NCI-H187 (cell line): ENCODE results near the gene ADAM10.

Experiments used
- DNase-seq, 2 experiments: peaks; one replicate each; lab custom pipeline; 2025; lab: John Stamatoyannopoulos, UW

ADAM10 gene

GRCh38 chr15:58758141-58758540 lies 8.6 kb upstream of the ADAM10 start:
- DNase-seq, result no peak

GRCh38 chr15:58755956-58756355 lies 6.4 kb upstream of the ADAM10 start:
- DNase-seq, result no peak

- DNase-seq, result no peak
These were observed 5.8 kb upstream of the ADAM10 start for GRCh38 chr15:58755350-58755749.

DNA sequence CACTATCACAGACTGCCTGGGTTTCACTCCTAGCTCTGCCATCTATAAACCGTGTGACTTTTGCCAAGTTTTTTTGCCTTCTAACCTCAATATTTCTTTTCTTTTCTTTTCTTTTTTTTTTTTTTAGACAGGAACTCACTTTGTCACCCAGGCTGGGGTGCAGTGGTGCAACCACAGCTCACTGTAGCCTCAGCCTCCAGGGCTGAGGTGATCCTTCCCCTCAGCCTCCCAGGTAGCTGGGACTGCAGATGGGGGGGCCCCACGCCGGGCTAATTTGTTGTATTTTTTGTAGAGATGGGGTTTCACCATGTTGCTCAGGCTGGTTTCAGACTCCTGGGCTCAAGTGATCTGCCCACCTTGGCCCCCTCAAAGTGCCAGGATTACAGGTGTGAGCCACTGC lies 3.2 kb upstream of the ADAM10 start:
- DNase-seq, result no peak

- no peak for DNase-seq
These were observed 515 bp downstream of the ADAM10 start for GRCh38 chr15:58748852-58749531.

DNA sequence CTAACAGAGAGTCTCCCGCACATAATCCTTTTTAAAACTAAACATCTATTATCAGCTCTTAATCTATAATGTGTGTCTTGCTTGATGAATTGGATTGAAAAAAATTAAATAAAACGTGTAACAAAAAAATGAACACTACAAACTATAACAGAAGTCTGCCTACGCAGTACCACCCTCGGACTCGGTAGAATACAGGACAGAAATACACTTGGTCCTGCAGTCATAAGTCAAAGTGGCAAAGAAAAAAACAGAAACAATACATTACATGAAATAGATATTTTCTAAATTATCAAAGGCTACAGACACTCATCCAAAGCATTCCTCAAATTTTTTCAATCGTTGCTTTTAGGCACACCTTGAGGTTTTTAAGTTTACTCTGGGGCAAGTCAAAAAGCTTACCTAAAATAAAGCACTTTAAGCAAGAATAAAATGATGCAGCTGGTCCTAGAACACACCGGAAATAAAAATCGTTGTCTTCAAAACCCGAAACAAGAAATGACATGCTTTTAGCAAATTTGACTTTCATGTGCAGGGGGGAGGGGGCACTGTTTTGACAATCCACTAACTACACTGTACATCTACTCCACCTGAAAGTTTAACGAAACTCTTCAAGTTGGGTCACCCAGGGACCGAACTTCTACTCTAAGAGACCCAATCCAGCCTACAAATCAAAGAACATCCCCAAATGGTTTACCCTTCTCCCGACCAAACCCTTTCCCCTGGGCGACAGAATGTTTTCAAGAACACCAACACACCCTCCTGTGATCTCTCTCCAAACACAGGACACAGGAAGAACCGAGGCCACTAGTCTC lies 1.3 kb downstream of the ADAM10 start:
- DNase-seq, result no peak

- no peak for DNase-seq
These were observed 3.3 kb downstream of the ADAM10 start for GRCh38 chr15:58746174-58746573.

DNA sequence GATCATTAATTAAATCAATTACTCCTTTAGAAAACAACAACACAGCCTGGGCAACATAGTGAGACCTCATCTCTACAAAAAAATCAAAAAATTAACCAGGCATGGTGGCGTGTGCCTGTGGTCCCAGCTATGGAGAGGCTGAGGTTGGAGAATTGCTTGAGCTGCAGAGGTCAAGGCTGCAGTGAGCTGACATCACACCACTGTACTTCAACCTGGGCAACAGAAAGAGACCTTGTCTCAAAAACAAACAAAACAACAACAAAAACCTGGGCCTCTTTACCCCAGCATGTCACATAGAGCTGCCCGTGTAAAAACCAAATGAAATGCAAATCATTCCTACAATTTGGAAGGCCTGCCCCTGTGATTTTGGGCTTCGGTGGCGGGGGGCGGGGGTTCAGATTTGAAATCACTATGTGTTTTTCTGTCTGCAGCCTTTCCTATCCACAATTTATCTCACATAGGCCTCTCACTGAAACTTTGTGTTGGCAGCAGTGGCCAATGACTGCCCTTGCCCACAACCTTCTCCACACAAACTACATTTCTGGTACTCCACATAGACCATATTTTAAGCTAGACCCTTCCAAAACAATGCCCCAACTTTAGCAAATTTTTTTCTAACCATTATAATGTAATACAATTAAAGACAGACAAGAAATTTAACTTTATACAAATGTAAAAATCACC lies 6.5 kb downstream of the ADAM10 start:
- no peak for DNase-seq

DNA sequence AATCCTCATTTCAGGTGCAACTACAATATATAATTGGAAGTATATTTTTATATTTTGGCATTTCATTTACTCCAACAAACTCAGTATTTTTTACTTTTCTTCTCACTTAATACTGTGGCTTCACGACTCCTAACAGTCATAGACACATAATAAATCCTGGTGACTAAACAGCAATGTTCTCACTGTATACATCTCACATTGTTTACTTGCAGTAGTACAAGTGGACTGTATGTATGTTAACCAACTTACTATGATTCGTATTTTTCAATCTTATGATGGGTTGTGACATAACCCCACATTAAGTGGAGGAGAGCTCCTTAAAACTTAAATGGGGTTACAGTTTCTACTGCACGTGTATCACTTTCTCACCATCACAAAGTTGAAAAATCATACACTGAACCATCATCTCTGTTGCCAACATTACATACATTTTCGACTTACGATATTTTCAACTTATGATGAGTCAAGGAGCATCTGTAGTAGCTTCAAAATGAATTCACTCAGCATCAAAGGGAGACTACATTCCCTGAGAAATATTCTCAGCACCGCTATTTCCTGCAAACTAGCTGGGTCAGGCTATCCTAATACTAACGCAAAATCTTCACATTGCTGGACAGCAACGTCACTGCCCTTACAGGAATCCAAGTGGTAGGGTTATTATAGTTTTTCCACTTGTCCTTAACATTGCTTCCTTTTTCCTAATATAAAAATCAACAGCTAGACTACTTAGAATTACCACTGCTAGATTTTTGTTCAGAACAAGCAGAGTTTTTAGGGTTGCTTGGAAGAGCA lies 7.3 kb downstream of the ADAM10 start:
- no peak for DNase-seq

GRCh38 chr15:58741032-58741431 lies 8.5 kb downstream of the ADAM10 start:
- DNase-seq, result no peak

DNA sequence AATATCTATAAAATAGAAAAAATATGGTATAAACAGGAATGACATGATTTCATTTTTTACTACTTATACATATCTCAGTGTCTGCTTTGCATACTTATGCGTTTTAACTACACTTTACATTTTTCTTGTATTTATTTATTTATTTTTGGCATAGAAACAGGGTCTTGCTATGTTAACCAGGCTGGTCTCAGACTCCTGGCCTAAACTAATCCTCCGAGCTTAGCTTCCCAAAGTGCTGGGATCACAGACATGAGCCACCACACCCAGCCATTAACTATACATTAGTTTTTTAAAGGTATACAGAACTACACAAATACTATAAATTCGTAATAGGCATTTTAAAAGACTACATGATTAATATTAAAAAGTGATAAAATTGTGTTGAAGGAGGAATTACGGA lies 9.1 kb downstream of the ADAM10 start:
- DNase-seq, result no peak

DNA sequence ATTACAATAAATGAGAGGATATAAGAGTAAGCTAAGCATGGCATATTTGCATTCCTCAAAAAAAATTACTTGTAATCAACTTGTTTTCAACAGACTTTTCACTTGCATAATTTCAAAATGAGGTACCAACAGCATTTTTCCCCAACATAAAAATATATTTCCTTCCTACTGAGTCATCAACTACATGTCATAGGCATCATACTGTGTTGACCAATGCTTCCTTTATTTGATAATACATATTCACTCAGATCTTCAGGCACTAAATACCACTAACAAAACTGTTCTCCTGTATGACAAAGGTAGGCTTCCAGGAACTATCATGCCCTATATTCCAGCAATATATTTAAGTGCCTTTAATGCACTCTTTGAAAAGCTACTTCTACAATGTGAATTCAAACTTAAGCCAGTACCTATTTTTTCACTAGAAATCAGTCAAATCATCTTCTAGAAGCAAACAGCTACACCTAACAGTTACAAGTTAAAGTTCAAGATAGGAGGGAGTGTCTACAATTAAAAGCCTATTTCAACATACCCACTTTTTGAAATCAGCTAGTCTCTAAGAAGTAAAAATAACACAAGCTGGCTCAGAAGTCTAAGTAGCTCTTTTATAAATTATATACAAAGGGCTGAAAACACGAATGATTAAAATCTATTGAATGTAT lies 11.3 kb downstream of the ADAM10 start:
- no peak for DNase-seq

DNA sequence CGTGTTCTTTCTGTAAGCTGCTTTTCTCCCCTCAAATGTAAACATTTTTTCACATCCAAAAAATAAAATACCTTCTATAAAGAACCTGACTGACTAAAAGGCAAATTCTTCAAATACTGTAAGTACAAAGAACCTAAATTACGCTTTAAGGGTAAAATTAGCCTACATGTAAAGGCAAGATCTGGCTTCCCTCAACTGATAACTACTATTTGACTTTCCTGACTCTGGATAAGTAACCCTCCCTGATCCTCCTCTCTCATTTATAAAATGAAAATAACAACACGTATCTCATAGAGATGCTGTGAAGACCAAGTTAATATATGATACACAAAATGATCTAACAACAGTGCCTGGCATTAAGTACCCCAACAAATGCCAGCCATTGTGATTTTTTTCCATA lies 12.2 kb downstream of the ADAM10 start:
- no peak for DNase-seq

DNA sequence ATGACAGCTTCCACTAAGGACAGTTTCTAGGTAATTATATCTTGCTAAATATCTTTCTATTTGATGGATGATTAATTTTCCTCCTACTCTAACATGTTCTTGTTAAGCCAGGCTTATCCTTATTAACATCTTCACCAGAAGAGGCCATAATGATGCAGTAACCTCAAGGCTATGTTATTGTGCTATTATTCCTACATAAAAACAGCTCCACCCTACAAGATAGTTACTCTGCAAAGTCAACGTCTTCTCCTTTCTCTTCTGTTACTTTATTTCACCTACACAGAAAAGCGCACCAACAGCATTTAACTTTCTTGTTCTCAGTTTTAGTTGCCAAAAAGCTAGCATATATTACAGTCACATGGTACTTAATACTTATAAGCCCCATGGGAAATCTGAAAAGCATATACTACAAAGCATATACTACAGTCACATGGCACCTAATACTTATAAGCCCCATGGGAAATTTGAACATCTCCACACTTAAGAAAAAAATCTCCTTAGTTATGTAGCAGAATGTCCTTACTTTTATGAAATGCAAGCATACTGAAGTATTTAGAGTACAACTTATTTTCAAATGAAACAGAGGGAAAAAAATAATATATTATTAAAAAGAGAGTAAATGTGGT lies 13.4 kb downstream of the ADAM10 start:
- DNase-seq, result no peak

GRCh38 chr15:58734859-58735258 lies 14.6 kb downstream of the ADAM10 start:
- DNase-seq, result no peak

GRCh38 chr15:58732625-58733363 lies 16.7 kb downstream of the ADAM10 start:
- DNase-seq, result no peak

DNA sequence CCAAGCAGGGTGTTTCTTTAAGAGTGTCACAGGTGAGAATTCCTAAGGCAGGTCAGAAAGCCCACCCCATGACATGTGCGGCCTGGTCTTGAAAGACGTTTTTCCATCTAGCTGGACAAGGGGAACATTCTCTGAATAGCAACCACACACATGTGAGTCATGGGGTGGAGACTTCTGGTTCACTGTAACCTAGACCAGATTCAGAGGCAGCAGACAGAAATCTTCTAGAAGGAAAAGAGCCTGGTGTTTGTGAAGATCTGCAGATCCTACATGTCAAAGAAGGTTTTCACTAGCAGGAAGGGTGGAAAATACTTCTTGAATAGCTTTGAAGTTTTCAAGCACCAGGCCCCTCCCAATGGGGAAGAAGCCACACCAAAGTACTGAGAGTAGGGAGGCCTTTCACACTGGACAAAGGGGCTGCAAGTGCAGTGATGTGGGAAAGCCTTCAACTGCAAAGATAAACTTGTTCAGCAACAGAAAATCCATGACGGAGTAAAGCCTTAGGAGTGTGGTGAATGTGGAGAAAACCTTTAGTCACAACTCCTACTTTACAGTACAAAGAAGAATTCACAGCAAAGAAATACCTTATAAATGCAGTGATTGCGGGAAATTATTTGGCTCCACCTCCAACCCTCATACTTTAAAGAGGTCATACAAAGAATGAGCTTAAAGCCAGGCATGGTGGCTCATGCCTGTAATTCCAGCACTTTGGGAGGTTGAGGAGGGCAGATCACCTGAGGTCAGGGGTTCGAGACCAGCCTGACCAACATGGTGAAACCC lies 17.6 kb downstream of the ADAM10 start:
- DNase-seq, result no peak

- no peak for DNase-seq
These were observed 22.6 kb downstream of the ADAM10 start for GRCh38 chr15:58726867-58727266.

- DNase-seq, result no peak
These were observed 25.0 kb downstream of the ADAM10 start for GRCh38 chr15:58724466-58724865.

GRCh38 chr15:58717357-58717756 lies 32.1 kb downstream of the ADAM10 start:
- DNase-seq, result no peak
